ENCODE measurements around the gene GALNT5. TPM values are rescaled to one million over a fixed set of nuclear protein-coding genes. Genes with fewer than 3 reads are reported as not detected.
A peak's percentile ranks its signal among the peaks of the same experiment; 100 is the strongest.

The GALNT5 gene
- total and polyA plus RNA-seq, 4 donors: 0.08 to 7.6 (median 1.3) TPM

GRCh38 chr2:157349949-157350515, 92.5 kb downstream of the GALNT5 start:
- H3K4me3 ChIP-seq (ENCODE audit: low read depth, low read length): no peak overlapping the region
- no peaks in the 10 kb centered on the region for H3K4me1 ChIP-seq (ENCODE audit: control insufficient read depth, insufficient read depth, low read length)
- H3K9me3 ChIP-seq (ENCODE audit: control insufficient read depth, insufficient read depth, low read length): peaks cover 3% of the 10 kb centered on the region
- no peaks in the 10 kb centered on the region for H3K27me3 ChIP-seq (ENCODE audit: control insufficient read depth, insufficient read depth, low read length)
- DNase-seq (ENCODE audit: low read depth in 4 of 6, low spot score in 6 of 6): no peak
- 89% methylated on average over 1 of the region's 1 CpG for WGBS (ENCODE audit: insufficient coverage)
- H3K27ac ChIP-seq (ENCODE audit: low read depth, low read length): no peak overlapping the region
- H3K36me3 ChIP-seq (ENCODE audit: control insufficient read depth, insufficient read depth, low read length): no peaks in the 10 kb centered on the region

GRCh38 chr2:157355618-157356017, 98.1 kb downstream of the GALNT5 start:
- Histone ChIP-seq H3K27me3 (ENCODE audit: control insufficient read depth, insufficient read depth, low read length) (no peaks in the 10 kb centered on the region), H3K27ac (ENCODE audit: low read depth, low read length) (no peak overlapping the region), H3K4me3 (ENCODE audit: low read depth, low read length) (no peak overlapping the region), H3K4me1 (ENCODE audit: control insufficient read depth, insufficient read depth, low read length) (no peaks in the 10 kb centered on the region), H3K36me3 (ENCODE audit: control insufficient read depth, insufficient read depth, low read length) (no peaks in the 10 kb centered on the region), H3K9me3 (ENCODE audit: control insufficient read depth, insufficient read depth, low read length) (peaks cover 1% of the 10 kb centered on the region)
- no CpG with 5 or more reads among the region's 1 CpG for WGBS (ENCODE audit: insufficient coverage)
- DNase-seq (ENCODE audit: low read depth in 4 of 6, low spot score in 6 of 6): no peak

- Histone ChIP-seq H3K4me3 (ENCODE audit: low read depth, low read length) (no peak overlapping the region), H3K4me1 (ENCODE audit: control insufficient read depth, insufficient read depth, low read length) (no peaks in the 10 kb centered on the region), H3K27me3 (ENCODE audit: control insufficient read depth, insufficient read depth, low read length) (no peaks in the 10 kb centered on the region), H3K9me3 (ENCODE audit: control insufficient read depth, insufficient read depth, low read length) (no peaks in the 10 kb centered on the region), H3K27ac (ENCODE audit: low read depth, low read length) (no peak overlapping the region), H3K36me3 (ENCODE audit: control insufficient read depth, insufficient read depth, low read length) (no peaks in the 10 kb centered on the region)
- WGBS (ENCODE audit: insufficient coverage): no CpG with 5 or more reads among the region's 2 CpGs
- DNase-seq (ENCODE audit: low read depth in 4 of 6, low spot score in 6 of 6): no peak
Measured at GRCh38 chr2:157359628-157360027, 102.1 kb downstream of the GALNT5 start.

- no peak overlapping the region for H3K4me3 ChIP-seq (ENCODE audit: low read depth, low read length)
- no peaks in the 10 kb centered on the region for H3K4me1 ChIP-seq (ENCODE audit: control insufficient read depth, insufficient read depth, low read length)
- no peaks in the 10 kb centered on the region for H3K36me3 ChIP-seq (ENCODE audit: control insufficient read depth, insufficient read depth, low read length)
- H3K27me3 ChIP-seq (ENCODE audit: control insufficient read depth, insufficient read depth, low read length): no peaks in the 10 kb centered on the region
- no peaks in the 10 kb centered on the region for H3K9me3 ChIP-seq (ENCODE audit: control insufficient read depth, insufficient read depth, low read length)
- no peak overlapping the region for H3K27ac ChIP-seq (ENCODE audit: low read depth, low read length)
- no peak for DNase-seq (ENCODE audit: low read depth in 4 of 6, low spot score in 6 of 6)
Measured at GRCh38 chr2:157361526-157361925, 104.0 kb downstream of the GALNT5 start.

GRCh38 chr2:157362627-157363026, 105.1 kb downstream of the GALNT5 start:
- Histone ChIP-seq H3K4me3 (ENCODE audit: low read depth, low read length) (no peak overlapping the region), H3K36me3 (ENCODE audit: control insufficient read depth, insufficient read depth, low read length) (no peaks in the 10 kb centered on the region), H3K4me1 (ENCODE audit: control insufficient read depth, insufficient read depth, low read length) (no peaks in the 10 kb centered on the region), H3K27me3 (ENCODE audit: control insufficient read depth, insufficient read depth, low read length) (no peaks in the 10 kb centered on the region), H3K27ac (ENCODE audit: low read depth, low read length) (no peak overlapping the region), H3K9me3 (ENCODE audit: control insufficient read depth, insufficient read depth, low read length) (no peaks in the 10 kb centered on the region)
- DNase-seq (ENCODE audit: low read depth in 4 of 6, low spot score in 6 of 6): no peak
- no CpG with 5 or more reads among the region's 2 CpGs for WGBS (ENCODE audit: insufficient coverage)

GRCh38 chr2:157363612-157364101, 106.2 kb downstream of the GALNT5 start:
- Histone ChIP-seq H3K27ac (ENCODE audit: low read depth, low read length) (no peak overlapping the region), H3K36me3 (ENCODE audit: control insufficient read depth, insufficient read depth, low read length) (no peaks in the 10 kb centered on the region), H3K27me3 (ENCODE audit: control insufficient read depth, insufficient read depth, low read length) (no peaks in the 10 kb centered on the region), H3K4me3 (ENCODE audit: low read depth, low read length) (no peak overlapping the region), H3K4me1 (ENCODE audit: control insufficient read depth, insufficient read depth, low read length) (no peaks in the 10 kb centered on the region), H3K9me3 (ENCODE audit: control insufficient read depth, insufficient read depth, low read length) (no peaks in the 10 kb centered on the region)
- peak in 1 of 6 donors; percentile 30 for DNase-seq (ENCODE audit: low read depth in 4 of 6, low spot score in 6 of 6)
- WGBS (ENCODE audit: insufficient coverage): no CpG with 5 or more reads among the region's 2 CpGs

Other genes starting within 250 kb of the GALNT5 start
- 100 to 1,000 TPM in 1 of 2 donors, 10 to 100 TPM in 1; 30.0 to 113 TPM for gene ERMN, start 68.1 kb downstream of the GALNT5 start, total RNA-seq
- gene ERMN, start 68.1 kb downstream of the GALNT5 start, polyA plus RNA-seq (ENCODE audit: insufficient read length in 2 of 2): 10 to 100 TPM; 35.1 to 45.7 TPM
- gene CYTIP, start 186.4 kb downstream of the GALNT5 start, total RNA-seq: 1 to 10 TPM in 1 of 2 donors, under 1 TPM in 1; 0.83 to 5.9 TPM
- 1 to 10 TPM in 1 of 2 donors, under 1 TPM in 1; 0.54 to 1.1 TPM for gene CYTIP, start 186.4 kb downstream of the GALNT5 start, polyA plus RNA-seq (ENCODE audit: insufficient read length in 2 of 2)